ENCODE measurements around the gene ABTB2. TPM values are rescaled to one million over a fixed set of nuclear protein-coding genes. Genes with fewer than 3 reads are reported as not detected.

The ABTB2 gene
- total RNA-seq, 1 experiment from 2014 or later = 5.5 TPM

DNA sequence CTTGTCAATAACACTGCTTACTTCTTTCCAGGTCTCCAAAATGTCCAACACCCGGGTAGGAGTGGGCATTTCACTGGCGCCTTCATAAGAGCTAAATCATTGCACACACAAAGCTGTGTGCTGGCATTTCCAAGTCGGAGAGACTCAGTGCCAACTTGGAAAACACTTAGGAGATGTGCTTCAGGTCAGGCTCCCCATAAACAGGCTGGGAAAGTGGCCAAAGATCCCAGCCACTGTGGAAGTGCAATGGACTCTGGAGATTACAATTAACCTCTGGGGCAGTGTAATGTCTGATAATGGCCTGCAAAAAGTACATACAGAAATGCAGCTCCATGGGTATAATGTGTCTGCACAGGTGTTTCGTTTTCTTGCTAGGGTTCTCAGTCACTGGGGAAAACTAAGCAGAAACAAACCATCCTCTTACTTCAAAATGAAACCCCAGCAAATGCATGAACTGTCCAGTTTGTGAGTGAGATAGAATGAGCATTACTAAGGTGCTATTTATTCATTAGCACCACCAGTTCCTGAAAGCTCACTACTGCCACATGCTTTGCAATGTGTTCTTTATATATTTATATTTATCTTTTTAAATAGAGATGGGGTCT is 79.0 kb downstream of the ABTB2 start:
- no peak overlapping the region for H3K27ac ChIP-seq (ENCODE audit: insufficient read length, low read depth, low read length)

More for the DNA sequence above, 79.0 kb downstream of the ABTB2 start:
- peaks cover 8 to 9% of the 10 kb centered on the region in 2 experiments; a peak in 2 of 4 replicates for H3K4me1 Mint-ChIP-seq
- WGBS (ENCODE audit: extremely low coverage, insufficient read length, low lambda C conversion rate) = no CpG with 5 or more reads among the region's 4 CpGs
- H4K8ac ChIP-seq (replicated peaks; ENCODE audit: insufficient read length, low read depth, low read length) = no peak overlapping the region
- no peaks in the 10 kb centered on the region for H3K27me3 ChIP-seq (ENCODE audit: insufficient read depth, low read length)
- no peak overlapping the region for H2BK120ac ChIP-seq (ENCODE audit: low read depth, low read length, poor library complexity, severe bottlenecking)
- no peaks in the 10 kb centered on the region for H4K20me1 ChIP-seq (ENCODE audit: control insufficient read depth, insufficient read depth, insufficient read length)
- H3K4me3 Mint-ChIP-seq = no peak overlapping the region
- TF ChIP-seq CTCF (conservative IDR thresholded peaks at IDR 0.05) = no peak
- no peak overlapping the region for H3K18ac ChIP-seq (ENCODE audit: insufficient read length, low read depth, low read length)
- no peaks in the 10 kb centered on the region for H3K9me3 ChIP-seq (ENCODE audit: control insufficient read depth, low read depth, low read length)
- no peak overlapping the region for H2AFZ ChIP-seq (ENCODE audit: low read length)
- no peak overlapping the region for H2BK15ac ChIP-seq (ENCODE audit: low read depth, low read length)
- no peaks in the 10 kb centered on the region for H3K9me3 Mint-ChIP-seq
- H3K4ac ChIP-seq (ENCODE audit: low read depth, low read length) = no peak overlapping the region
- no peaks in the 10 kb centered on the region for H3K79me1 ChIP-seq (ENCODE audit: insufficient read depth, low read depth, low read length, poor library complexity, severe bottlenecking)
- H3K23me2 ChIP-seq (ENCODE audit: insufficient read length, low read depth, low read length, poor library complexity, severe bottlenecking) = no peaks in the 10 kb centered on the region
- H3K9ac ChIP-seq (ENCODE audit: extremely low read depth, insufficient read length, low read length) = no peak overlapping the region
- H3K23ac ChIP-seq (ENCODE audit: insufficient read length, low read depth, low read length) = no peak overlapping the region
- no peak overlapping the region for H3K27ac Mint-ChIP-seq
- H4K5ac ChIP-seq (ENCODE audit: insufficient read length, low read depth, low read length) = no peak overlapping the region
- no peak overlapping the region for H2AK5ac ChIP-seq (ENCODE audit: insufficient read length, low read length)
- no peak overlapping the region for H3K14ac ChIP-seq (ENCODE audit: insufficient read depth, low read length)
- H3K79me2 ChIP-seq (ENCODE audit: insufficient read depth, low read length) = no peaks in the 10 kb centered on the region
- H2BK5ac ChIP-seq (ENCODE audit: insufficient read length, low read length) = no peak overlapping the region
- H3K4me2 ChIP-seq (ENCODE audit: insufficient read depth, insufficient read length, low read length) = no peak overlapping the region
- H2BK20ac ChIP-seq (ENCODE audit: low read depth, low read length, poor library complexity, severe bottlenecking) = no peak overlapping the region
- H2BK12ac ChIP-seq (ENCODE audit: insufficient read length, low read depth, low read length) = no peak overlapping the region
- H3K36me3 Mint-ChIP-seq (ENCODE audit: insufficient read depth in 1 of 3, low read depth in 3 of 3) = no peaks in the 10 kb centered on the region
- no peak for DNase-seq
- H3K27me3 Mint-ChIP-seq (ENCODE audit: low read depth) = no peaks in the 10 kb centered on the region
- H3K56ac ChIP-seq (ENCODE audit: insufficient read length, low read depth, low read length) = no peak overlapping the region
- no peaks in the 10 kb centered on the region for H3K4me1 ChIP-seq (ENCODE audit: insufficient read depth, low read length)
- no peak overlapping the region for H3T11ph ChIP-seq (ENCODE audit: low read length)
- H4K91ac ChIP-seq (ENCODE audit: insufficient read length, low read depth, low read length) = no peak overlapping the region
